Gastrocnemius medialis (tissue), 4 donors: ENCODE data around the gene ABCF1.

ENCODE experiments used
- POLR2A ChIP-seq, 2 donors: fragments of 450-650 bp; IDR thresholded peaks; one replicate each; pipeline ENCODE4 v1.6.1; 2017; ENCODE audit warnings: antibody characterized with exemption in 2 of 2, mild to moderate bottlenecking in 2 of 2, moderate library complexity in 2 of 2
- TF ChIP-seq, protein P1 (sequence below), 5 experiments: fragments of 450-650 bp in 3 of 5; fragments of 200-600 bp in 2 of 5; sonication (generic) in 2 of 5; IDR thresholded peaks in 4 of 5; conservative IDR thresholded peaks in 1 of 5; 1 replicate in 4 of 5; 2 replicates in 1 of 5; pipeline ENCODE4 v1.5.1; 2016 to 2019; ENCODE audit warnings: antibody characterized with exemption in 5 of 5, mild to moderate bottlenecking in 3 of 5, moderate library complexity in 3 of 5

DNA sequence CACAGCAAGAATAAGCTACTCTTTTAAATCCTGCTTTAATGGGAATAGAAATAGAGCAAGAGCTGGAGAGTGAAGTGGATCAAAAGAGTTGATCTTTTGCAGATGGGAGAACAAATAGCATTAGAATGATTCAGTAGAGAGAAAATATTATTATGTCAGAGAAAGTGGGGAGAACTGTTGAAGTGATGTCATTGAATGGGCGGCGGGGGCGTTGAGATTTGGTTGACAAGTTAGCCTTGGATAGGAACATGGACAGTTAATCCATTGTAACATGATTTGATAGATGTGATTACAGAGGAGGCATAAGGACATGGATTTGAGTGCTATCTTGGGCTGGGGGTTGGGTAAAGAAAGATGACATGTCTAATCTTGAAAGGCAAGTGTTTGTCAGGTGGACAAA, 64.6 kb downstream of the ABCF1 start:
- TF ChIP-seq, protein P1, sequence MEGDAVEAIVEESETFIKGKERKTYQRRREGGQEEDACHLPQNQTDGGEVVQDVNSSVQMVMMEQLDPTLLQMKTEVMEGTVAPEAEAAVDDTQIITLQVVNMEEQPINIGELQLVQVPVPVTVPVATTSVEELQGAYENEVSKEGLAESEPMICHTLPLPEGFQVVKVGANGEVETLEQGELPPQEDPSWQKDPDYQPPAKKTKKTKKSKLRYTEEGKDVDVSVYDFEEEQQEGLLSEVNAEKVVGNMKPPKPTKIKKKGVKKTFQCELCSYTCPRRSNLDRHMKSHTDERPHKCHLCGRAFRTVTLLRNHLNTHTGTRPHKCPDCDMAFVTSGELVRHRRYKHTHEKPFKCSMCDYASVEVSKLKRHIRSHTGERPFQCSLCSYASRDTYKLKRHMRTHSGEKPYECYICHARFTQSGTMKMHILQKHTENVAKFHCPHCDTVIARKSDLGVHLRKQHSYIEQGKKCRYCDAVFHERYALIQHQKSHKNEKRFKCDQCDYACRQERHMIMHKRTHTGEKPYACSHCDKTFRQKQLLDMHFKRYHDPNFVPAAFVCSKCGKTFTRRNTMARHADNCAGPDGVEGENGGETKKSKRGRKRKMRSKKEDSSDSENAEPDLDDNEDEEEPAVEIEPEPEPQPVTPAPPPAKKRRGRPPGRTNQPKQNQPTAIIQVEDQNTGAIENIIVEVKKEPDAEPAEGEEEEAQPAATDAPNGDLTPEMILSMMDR (IDR thresholded peaks at IDR 0.05 in 4 of 5, conservative IDR thresholded peaks at IDR 0.05 in 1 of 5) = no peak
- no peak for TF ChIP-seq POLR2A (IDR thresholded peaks at IDR 0.05)
